OCI-LY3 (cell line): ENCODE data around the gene RAB35.

ENCODE experiments used
- CTCF ChIP-seq: fragments of 200-600, 300-600 bp; sonication (generic); IDR thresholded peaks from 2 replicates; pipeline ENCODE4 v1.5.1; 2014; ENCODE audit warnings: antibody characterized with exemption, low read length, low read depth
- EZH2phosphoT487 ChIP-seq: fragments of 200-600 bp; shearing (Covaris generic); IDR thresholded peaks from 2 replicates; pipeline ENCODE4 v1.6.1; 2018; ENCODE audit warnings: antibody characterized with exemption, mixed run types, low read depth

GRCh38 chr12:120158351-120158750, 41.8 kb upstream of the RAB35 start:
- no peak for TF ChIP-seq CTCF
- TF ChIP-seq EZH2phosphoT487 = no peak
